IPS DF 19.7 (cell line): ENCODE data around the gene DNAJB14.
A peak's percentile ranks its signal among the peaks of the same experiment; 100 is the strongest.
"Not testable (repeated sequence)": the region's sequence is repeated elsewhere in the genome, so short reads cannot be mapped to it uniquely, and the experiment has no call there.

Experiments
- DNase-seq: peaks from one replicate; pipeline ENCODE4 v3.0.0-alpha.2; 2013; ENCODE audit warnings: low read depth, low spot score

Gene DNAJB14

GRCh38 chr4:99946356-99947189 is at the start of gene DNAJB14:
Gene DNAJB14, minus strand, starts transcription at chr4:99946618. Its CDS starts 47 bp downstream, at chr4:99946571.
- no peak for DNase-seq

- no peak for DNase-seq
These were observed 45.3 kb upstream of the DNAJB14 start for GRCh38 chr4:99991741-99992140.

- DNase-seq, result no peak
These were observed 41.3 kb upstream of the DNAJB14 start for GRCh38 chr4:99987681-99988080.

GRCh38 chr4:99986792-99987191 is 40.4 kb upstream of the DNAJB14 start:
- no peak for DNase-seq

GRCh38 chr4:99983289-99983943 is 37.0 kb upstream of the DNAJB14 start:
- no peak for DNase-seq

- DNase-seq, result no peak
These were observed 33.5 kb upstream of the DNAJB14 start for GRCh38 chr4:99979872-99980271.

- no peak for DNase-seq
These were observed 25.2 kb upstream of the DNAJB14 start for GRCh38 chr4:99971453-99972111.

GRCh38 chr4:99968330-99968729 is 21.9 kb upstream of the DNAJB14 start:
- DNase-seq, result no peak

- no peak for DNase-seq
These were observed 20.3 kb upstream of the DNAJB14 start for GRCh38 chr4:99966692-99967091.

GRCh38 chr4:99965674-99966350 is 19.4 kb upstream of the DNAJB14 start:
- DNase-seq, result no peak

- no peak for DNase-seq
These were observed 18.8 kb upstream of the DNAJB14 start for GRCh38 chr4:99965173-99965572.

- DNase-seq, result no peak
These were observed 15.3 kb upstream of the DNAJB14 start for GRCh38 chr4:99961711-99962110.

- DNase-seq, result no peak
These were observed 14.2 kb upstream of the DNAJB14 start for GRCh38 chr4:99960648-99961047.

- DNase-seq, result not testable (repeated sequence)
These were observed 11.8 kb upstream of the DNAJB14 start for GRCh38 chr4:99958207-99958606.

- DNase-seq, result no peak
These were observed 4.5 kb upstream of the DNAJB14 start for GRCh38 chr4:99950913-99951254.

GRCh38 chr4:99949999-99950912 is 3.8 kb upstream of the DNAJB14 start, which contains the start of gene H2AZ1:
Gene H2AZ1, minus strand, starts transcription at chr4:99950275. Its CDS starts 105 bp downstream, at chr4:99950170.
- peak; percentile 90 for DNase-seq

- no peak for DNase-seq
These were observed 2.9 kb upstream of the DNAJB14 start for GRCh38 chr4:99949034-99949998.

GRCh38 chr4:99947608-99948007 is 1.2 kb upstream of the DNAJB14 start:
- DNase-seq, result no peak

- DNase-seq, result no peak
These were observed 766 bp upstream of the DNAJB14 start for GRCh38 chr4:99947190-99947578.
